Activated effector memory CD4-positive, alpha-beta T cell treated with Interleukin-2 at 50 U/mL for 16 hours (primary cell): ENCODE data around the gene SLC17A6.

Source experiments
- DNase-seq: peaks from one replicate; pipeline ENCODE4 v3.0.0-alpha.2; 2020

SLC17A6 gene

GRCh38 chr11:22337596-22338485, at the start of gene SLC17A6:
SLC17A6 (plus strand) TSS chr11:22338381; CDS start chr11:22338534, 153 bp downstream.
- no peak for DNase-seq

GRCh38 chr11:22302368-22302767, 35.8 kb upstream of the SLC17A6 start:
- DNase-seq: no peak

DNA sequence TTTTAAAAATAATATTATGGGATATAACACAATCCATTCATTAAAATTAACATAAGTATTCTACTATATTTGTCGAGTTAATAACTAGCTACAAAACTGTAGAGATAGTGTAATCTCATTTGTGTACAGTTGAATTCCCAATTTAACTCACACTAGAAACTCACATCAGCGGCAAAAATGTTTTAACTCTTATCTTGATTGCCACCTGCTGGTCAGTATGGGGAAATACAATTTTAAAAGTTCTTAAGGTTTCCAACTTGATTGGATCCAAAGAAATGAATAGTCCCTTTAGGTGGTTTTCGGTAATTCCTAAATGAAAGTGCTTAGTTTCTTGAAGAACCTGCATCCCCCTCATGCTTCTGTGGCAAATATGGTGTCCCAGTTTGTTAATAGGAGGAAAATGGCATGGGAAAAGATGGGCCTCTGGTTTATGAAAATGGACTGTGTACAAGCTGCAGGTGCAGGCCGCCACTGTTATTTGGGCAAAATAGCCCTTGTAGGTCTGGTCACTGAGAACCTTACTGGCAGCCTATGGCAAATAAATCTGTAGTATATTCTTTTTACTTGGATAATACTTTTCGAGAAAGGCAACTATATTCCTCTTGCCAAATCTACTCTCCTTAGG, 33.7 kb upstream of the SLC17A6 start:
- DNase-seq: no peak

- DNase-seq: no peak
These were observed 20.5 kb upstream of the SLC17A6 start for GRCh38 chr11:22317656-22318055.

GRCh38 chr11:22331771-22332170, 6.4 kb upstream of the SLC17A6 start:
- no peak for DNase-seq

GRCh38 chr11:22336587-22336986, 1.6 kb upstream of the SLC17A6 start:
- no peak for DNase-seq

DNA sequence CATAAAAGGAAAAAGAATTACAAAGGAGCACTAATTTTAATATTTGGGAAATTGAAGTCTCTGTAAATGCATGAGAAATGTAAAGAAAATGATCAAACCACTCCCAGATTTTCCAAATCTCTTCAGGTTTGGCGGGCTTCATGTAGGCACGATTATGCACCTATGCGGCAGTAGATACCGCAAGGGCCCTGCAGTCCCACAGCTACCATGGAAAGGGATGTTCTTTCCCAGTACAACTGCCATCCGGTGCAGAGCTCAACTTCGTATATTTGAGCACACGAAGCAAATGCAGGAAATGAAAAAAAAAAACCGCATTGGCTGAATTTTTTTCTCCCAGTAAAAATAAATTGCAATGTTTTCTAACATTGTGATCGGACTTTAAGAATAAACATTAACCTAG, 1.4 kb downstream of the SLC17A6 start:
- DNase-seq: no peak

- DNase-seq: no peak
These were observed 2.1 kb downstream of the SLC17A6 start for GRCh38 chr11:22340235-22340634.

- DNase-seq: no peak
These were observed 2.8 kb downstream of the SLC17A6 start for GRCh38 chr11:22340701-22341587.

DNA sequence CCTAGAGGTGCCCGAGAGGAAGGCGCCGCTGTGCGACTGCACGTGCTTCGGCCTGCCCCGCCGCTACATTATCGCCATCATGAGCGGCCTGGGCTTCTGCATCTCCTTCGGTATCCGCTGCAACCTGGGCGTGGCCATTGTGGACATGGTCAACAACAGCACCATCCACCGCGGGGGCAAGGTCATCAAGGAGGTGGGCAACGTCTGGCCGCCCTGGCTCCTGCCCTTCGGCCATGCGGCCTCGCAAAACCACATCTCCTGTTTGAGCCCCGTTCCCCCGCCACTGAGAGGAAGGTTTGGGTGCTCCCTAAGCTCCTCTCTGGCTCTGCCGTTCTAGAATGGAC, 3.4 kb downstream of the SLC17A6 start:
- DNase-seq: no peak

GRCh38 chr11:22342211-22343031, 4.2 kb downstream of the SLC17A6 start:
- no peak for DNase-seq

GRCh38 chr11:22343032-22343324, 4.8 kb downstream of the SLC17A6 start:
- DNase-seq: no peak

- no peak for DNase-seq
These were observed 5.3 kb downstream of the SLC17A6 start for GRCh38 chr11:22343371-22344032.

DNA sequence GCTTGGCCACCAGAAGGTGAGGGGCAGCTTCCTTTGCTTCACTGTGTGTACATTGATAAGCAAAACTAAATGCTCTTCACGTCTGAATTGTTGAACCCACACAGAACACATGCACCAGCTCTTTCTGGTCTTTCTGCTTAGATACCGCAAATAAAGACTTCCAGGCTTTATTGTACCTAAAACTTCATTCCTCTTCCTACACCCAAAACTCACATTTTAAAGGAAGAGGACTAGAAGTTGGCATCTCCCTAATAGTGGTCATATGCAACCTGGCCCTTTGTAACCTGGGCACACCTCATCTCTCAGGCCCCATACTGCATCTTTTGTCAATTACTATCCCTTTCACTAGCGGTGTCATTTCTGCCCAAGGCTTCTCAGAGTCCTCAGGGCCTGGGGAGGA, 5.9 kb downstream of the SLC17A6 start:
- DNase-seq: no peak

- no peak for DNase-seq
These were observed 8.1 kb downstream of the SLC17A6 start for GRCh38 chr11:22346282-22346681.

DNA sequence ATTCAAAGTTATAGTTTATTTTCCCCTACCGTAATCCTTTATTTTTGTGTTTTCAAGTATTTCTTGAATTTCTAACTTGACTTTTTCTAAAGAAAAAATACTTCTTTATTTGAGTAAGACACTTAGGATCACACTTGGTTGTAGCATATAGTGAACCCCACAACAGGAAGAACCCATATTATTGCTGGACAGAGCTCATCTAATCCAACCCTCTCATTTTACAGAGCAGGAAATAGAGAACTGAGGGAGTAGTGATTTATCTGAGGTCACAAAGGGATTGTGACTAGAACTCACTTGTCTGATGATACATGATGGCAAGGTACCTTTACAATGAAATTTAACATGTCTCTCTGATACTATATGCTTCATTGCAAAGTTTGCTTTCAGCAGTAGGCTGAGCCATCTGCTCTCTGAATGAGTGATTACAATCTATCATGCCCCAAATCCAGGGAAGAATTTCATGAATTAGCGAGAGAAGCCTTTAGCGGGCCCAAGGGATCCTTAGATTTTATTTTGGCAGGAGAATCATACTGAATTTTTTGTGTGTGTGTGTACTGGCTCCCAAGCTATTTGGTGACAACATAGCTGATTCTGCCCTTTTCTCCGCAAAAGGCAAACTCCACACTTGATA, 9.8 kb downstream of the SLC17A6 start:
- DNase-seq: no peak

- DNase-seq: no peak
These were observed 11.3 kb downstream of the SLC17A6 start for GRCh38 chr11:22349491-22349890.

DNA sequence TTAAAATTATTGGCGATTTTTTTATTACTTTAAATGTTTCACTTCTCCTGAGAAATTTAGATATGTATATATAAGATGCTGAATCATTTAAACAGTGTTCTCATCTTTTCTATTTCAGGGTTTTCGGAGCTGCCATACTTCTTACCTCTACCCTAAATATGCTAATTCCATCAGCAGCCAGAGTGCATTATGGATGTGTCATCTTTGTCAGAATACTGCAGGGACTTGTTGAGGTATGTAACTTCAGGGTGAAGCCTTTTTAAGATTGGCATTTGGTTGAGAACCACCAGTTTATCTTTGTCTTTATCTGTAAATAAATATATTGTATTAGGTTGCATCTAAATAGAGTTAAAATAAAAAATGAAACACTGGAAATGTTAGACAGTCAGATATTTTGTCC, 21.1 kb downstream of the SLC17A6 start:
- no peak for DNase-seq

DNA sequence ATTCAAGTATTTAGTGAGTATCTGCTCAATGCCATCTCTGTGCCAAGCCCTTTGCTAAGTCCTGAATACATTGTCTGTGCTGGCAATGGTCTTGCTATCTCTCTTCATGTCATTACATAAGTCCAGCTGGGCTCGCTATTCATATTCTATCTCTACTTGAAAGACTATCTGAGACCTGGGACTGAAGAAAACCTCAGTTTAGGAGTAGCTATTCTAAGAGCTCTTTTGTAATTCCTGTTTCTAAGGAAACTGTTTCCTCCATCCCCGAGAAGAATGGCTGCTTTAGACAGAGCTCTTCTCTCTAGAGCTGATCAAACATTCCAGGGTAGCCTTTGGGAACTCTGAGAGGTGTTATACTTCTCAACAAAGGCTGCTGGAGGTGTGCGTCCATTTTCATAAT, 33.0 kb downstream of the SLC17A6 start:
- DNase-seq: no peak

GRCh38 chr11:22387126-22387525, 48.9 kb downstream of the SLC17A6 start:
- DNase-seq: no peak

GRCh38 chr11:22389526-22390282, 51.5 kb downstream of the SLC17A6 start:
- no peak for DNase-seq
